ENCODE measurements around the gene EHD3. TPM values are rescaled to one million over a fixed set of nuclear protein-coding genes. Genes with fewer than 3 reads are reported as not detected.
"Not testable (repeated sequence)": the region's sequence is repeated elsewhere in the genome, so short reads cannot be mapped to it uniquely, and the experiment has no call there.

EHD3 gene
- total RNA-seq, 2 donors from 2014 or later, result 0.84 to 0.95 TPM

- H3K36me3 Mint-ChIP-seq (ENCODE audit: insufficient read depth in 2 of 2), result no peaks in the 10 kb centered on the region
- no peak for ATAC-seq (replicated peaks in 1 of 2)
- no peaks in the 10 kb centered on the region for H3K4me1 Mint-ChIP-seq (ENCODE audit: low read depth)
- no peak for DNase-seq
- no peaks in the 10 kb centered on the region for H3K27me3 Mint-ChIP-seq (ENCODE audit: low read depth)
- H3K4me3 Mint-ChIP-seq, result no peak overlapping the region
- no peak overlapping the region for H3K27ac Mint-ChIP-seq
- no peaks in the 10 kb centered on the region for H3K9me3 Mint-ChIP-seq
These were observed 48.7 kb downstream of the EHD3 start for GRCh38 chr2:31282634-31283033.

GRCh38 chr2:31283193-31283919 is 49.4 kb downstream of the EHD3 start:
- DNase-seq (peak in 1 of 2 donors; percentile 2), ATAC-seq (replicated peaks in 1 of 2) (peak in 1 of 2 donors; percentile 60)
- not testable (repeated sequence) for H3K4me3 Mint-ChIP-seq; H3K4me1 Mint-ChIP-seq (ENCODE audit: low read depth); H3K36me3 Mint-ChIP-seq (ENCODE audit: insufficient read depth in 2 of 2); H3K27ac Mint-ChIP-seq; H3K9me3 Mint-ChIP-seq; H3K27me3 Mint-ChIP-seq (ENCODE audit: low read depth)

DNA sequence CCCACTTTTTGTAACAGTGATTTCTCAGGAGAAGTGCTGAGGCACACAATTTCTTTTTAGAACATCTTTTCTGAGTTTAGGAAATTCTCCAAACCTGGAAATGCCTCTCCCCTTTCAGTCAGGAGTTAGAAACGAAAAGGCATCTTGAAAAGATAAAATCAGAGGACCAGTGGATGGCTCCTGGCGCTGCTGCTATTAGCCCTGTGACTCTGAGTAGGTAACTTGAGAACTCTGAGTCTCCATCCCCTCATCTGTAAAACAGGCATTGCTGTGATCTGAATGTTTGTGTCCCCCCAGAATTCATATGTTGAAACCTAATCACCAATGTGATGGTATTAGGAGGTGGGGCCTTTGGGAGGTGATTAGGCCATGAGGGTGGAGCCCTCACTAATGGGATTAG is 50.2 kb downstream of the EHD3 start:
- Mint-ChIP-seq H3K36me3 (ENCODE audit: insufficient read depth in 2 of 2) (no peaks in the 10 kb centered on the region), H3K27ac (no peak overlapping the region), H3K9me3 (no peaks in the 10 kb centered on the region), H3K4me3 (no peak overlapping the region), H3K4me1 (ENCODE audit: low read depth) (no peaks in the 10 kb centered on the region), H3K27me3 (ENCODE audit: low read depth) (no peaks in the 10 kb centered on the region)
- DNase-seq, result no peak
- no peak for ATAC-seq (replicated peaks in 1 of 2)

DNA sequence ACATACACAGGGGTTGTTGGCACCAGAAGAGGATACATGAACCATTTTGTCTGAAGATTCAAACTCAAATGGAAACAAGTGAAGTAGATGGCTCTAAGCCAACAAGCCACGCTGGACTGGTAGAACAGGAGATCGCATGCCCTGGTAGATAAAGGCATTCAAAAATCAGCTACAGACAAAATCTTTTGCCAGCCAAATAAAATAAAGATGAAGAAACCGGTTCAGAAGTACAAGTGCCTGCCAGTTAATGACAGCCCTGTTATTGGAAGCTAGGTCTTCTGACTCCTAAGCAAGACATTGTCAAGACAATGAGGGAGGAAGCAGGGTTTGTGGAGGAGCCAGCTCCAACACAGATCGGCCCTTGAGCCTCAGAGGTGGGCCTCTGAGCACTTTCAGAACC is 52.3 kb downstream of the EHD3 start:
- H3K27me3 Mint-ChIP-seq (ENCODE audit: low read depth), result no peaks in the 10 kb centered on the region
- no peaks in the 10 kb centered on the region for H3K4me1 Mint-ChIP-seq (ENCODE audit: low read depth)
- no peak overlapping the region for H3K27ac Mint-ChIP-seq
- ATAC-seq (replicated peaks in 1 of 2), result no peak
- no peaks in the 10 kb centered on the region for H3K36me3 Mint-ChIP-seq (ENCODE audit: insufficient read depth in 2 of 2)
- no peak for DNase-seq
- no peak overlapping the region for H3K4me3 Mint-ChIP-seq
- H3K9me3 Mint-ChIP-seq, result no peaks in the 10 kb centered on the region

DNA sequence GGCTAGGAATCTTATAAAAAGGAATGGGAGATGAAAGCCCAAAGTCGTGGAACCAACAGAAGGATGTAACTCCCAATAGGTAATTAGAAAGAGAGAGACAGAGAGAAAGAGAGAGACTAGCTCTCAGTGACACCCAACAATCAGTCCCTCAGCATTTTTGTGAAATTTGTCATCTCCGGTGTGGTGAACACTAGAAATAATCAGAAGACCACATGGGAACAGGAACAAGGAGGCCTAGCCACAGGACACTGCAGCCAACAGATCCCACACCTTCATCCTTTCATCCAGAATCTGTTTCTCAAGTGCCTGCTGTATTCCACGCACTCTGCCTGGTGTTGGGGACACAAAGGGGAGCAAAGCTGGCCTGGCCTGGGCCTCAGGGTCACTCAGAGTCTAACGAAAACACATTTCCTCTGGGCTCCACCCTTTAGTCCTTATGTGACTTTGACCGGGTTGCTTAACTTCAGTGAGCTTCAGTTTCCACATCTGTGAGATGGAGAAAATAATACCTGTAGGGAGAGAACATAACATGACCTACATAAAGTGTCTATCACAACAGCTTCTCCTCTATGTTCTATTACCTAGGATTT is 53.1 kb downstream of the EHD3 start:
- ATAC-seq (replicated peaks in 1 of 2) (no peak), DNase-seq (no peak)
- no peak overlapping the region for H3K27ac Mint-ChIP-seq
- no peaks in the 10 kb centered on the region for H3K9me3 Mint-ChIP-seq
- H3K4me3 Mint-ChIP-seq, result no peak overlapping the region
- H3K36me3 Mint-ChIP-seq (ENCODE audit: insufficient read depth in 2 of 2), result no peaks in the 10 kb centered on the region
- H3K4me1 Mint-ChIP-seq (ENCODE audit: low read depth), result no peaks in the 10 kb centered on the region
- H3K27me3 Mint-ChIP-seq (ENCODE audit: low read depth), result no peaks in the 10 kb centered on the region

DNA sequence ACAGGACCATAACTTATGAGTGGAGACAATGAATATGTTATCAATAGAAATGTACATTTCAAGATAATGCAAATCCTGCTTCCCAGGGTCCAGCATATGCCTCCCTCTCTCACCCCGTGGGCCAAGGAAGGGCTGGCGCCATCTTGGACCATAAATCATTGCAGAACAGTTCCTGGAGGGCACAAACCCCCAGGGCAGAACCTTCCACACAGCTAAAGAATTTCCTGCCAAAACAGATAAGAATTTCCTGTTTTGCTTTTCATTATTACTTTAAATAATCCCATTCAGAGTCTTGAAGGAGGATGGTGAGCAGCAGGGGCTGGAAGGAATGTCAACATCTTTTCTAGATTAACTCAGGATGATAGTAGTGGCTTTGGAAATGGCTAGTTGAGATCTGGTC is 53.7 kb downstream of the EHD3 start:
- no peak overlapping the region for H3K4me3 Mint-ChIP-seq
- no peaks in the 10 kb centered on the region for H3K36me3 Mint-ChIP-seq (ENCODE audit: insufficient read depth in 2 of 2)
- H3K27ac Mint-ChIP-seq, result no peak overlapping the region
- no peaks in the 10 kb centered on the region for H3K4me1 Mint-ChIP-seq (ENCODE audit: low read depth)
- H3K27me3 Mint-ChIP-seq (ENCODE audit: low read depth), result no peaks in the 10 kb centered on the region
- peaks cover 0 to 3% of the 10 kb centered on the region in 2 donors for H3K9me3 Mint-ChIP-seq
- DNase-seq (no peak), ATAC-seq (replicated peaks in 1 of 2) (no peak)

GRCh38 chr2:31294196-31294595 is 60.2 kb downstream of the EHD3 start:
- Mint-ChIP-seq H3K4me3 (no peak overlapping the region), H3K36me3 (ENCODE audit: insufficient read depth in 2 of 2) (no peaks in the 10 kb centered on the region), H3K27me3 (ENCODE audit: low read depth) (peaks cover 6% of the 10 kb centered on the region), H3K9me3 (peaks cover 0 to 3% of the 10 kb centered on the region in 2 donors), H3K4me1 (ENCODE audit: low read depth) (no peaks in the 10 kb centered on the region), H3K27ac (no peak overlapping the region)
- no peak for DNase-seq
- ATAC-seq (replicated peaks in 1 of 2), result no peak

DNA sequence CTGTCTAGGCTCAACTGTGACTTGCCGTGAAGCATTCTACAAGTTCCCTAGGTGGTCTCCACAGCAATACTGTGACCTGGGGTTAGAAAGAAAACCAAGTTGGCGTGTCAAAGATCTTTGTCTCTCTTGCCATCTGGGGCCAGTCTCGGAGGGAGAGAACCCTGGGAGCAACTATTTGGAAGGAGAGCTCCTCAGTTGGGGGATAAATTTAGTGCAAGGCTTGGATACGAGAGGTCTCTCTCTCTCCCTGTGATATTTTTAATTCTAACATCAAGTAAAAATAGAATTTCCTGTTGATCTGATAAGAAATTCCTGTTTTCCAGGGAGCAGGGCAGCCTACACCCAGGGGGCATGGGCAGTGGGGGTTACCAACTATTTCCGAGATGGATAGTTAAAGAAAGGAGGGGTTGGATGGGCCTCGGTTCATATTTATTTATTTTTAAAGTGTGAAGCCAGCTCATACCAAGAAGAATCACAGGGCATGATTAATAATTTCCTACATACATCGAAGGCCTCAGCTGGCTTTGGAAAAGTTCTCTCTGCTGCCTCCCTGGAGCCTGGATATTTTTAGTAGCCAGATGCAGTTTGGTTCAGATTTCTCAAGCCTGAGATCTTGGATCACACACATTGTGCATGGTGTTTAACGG is 62.8 kb downstream of the EHD3 start:
- Mint-ChIP-seq H3K27ac (no peak overlapping the region), H3K9me3 (peaks cover 0 to 3% of the 10 kb centered on the region in 2 donors), H3K4me3 (no peak overlapping the region), H3K36me3 (ENCODE audit: insufficient read depth in 2 of 2) (no peaks in the 10 kb centered on the region), H3K4me1 (ENCODE audit: low read depth) (no peaks in the 10 kb centered on the region), H3K27me3 (ENCODE audit: low read depth) (peaks cover 6% of the 10 kb centered on the region)
- DNase-seq, result no peak
- no peak for ATAC-seq (replicated peaks in 1 of 2)

- ATAC-seq (replicated peaks in 1 of 2), result peak; percentile 95 to 98
- no peak overlapping the region for H3K27ac Mint-ChIP-seq
- peak; percentile 6 to 9 for DNase-seq
- H3K4me3 Mint-ChIP-seq, result no peak overlapping the region
- H3K4me1 Mint-ChIP-seq (ENCODE audit: low read depth), result no peaks in the 10 kb centered on the region
- H3K36me3 Mint-ChIP-seq (ENCODE audit: insufficient read depth in 2 of 2), result no peaks in the 10 kb centered on the region
- H3K27me3 Mint-ChIP-seq (ENCODE audit: low read depth), result peaks cover 6% of the 10 kb centered on the region
- no peaks in the 10 kb centered on the region for H3K9me3 Mint-ChIP-seq
These were observed 63.8 kb downstream of the EHD3 start for GRCh38 chr2:31297751-31298150.

DNA sequence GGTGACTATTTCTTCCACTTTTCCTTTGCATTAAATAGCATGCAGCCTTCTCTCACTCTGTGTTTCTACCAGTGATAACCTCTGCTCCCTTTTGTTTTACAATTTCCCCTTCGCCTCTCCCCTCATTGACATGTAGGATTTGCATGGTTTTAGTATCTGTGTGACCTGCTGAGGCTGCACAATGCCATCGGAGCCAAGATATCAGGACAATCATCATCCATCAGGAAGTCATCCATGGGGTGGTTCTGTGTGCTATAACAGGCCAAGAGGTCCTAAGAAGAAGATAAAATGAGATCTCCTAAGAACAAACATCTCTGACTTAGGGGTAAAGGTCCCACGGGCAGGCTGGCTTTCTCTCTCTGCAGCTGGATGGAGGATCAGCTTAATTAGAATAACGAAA is 65.6 kb downstream of the EHD3 start:
- no peaks in the 10 kb centered on the region for H3K36me3 Mint-ChIP-seq (ENCODE audit: insufficient read depth in 2 of 2)
- H3K4me3 Mint-ChIP-seq, result no peak overlapping the region
- no peak for ATAC-seq (replicated peaks in 1 of 2)
- no peak overlapping the region for H3K27ac Mint-ChIP-seq
- H3K4me1 Mint-ChIP-seq (ENCODE audit: low read depth), result no peaks in the 10 kb centered on the region
- H3K9me3 Mint-ChIP-seq, result no peaks in the 10 kb centered on the region
- no peak for DNase-seq
- H3K27me3 Mint-ChIP-seq (ENCODE audit: low read depth), result peaks cover 6% of the 10 kb centered on the region

DNA sequence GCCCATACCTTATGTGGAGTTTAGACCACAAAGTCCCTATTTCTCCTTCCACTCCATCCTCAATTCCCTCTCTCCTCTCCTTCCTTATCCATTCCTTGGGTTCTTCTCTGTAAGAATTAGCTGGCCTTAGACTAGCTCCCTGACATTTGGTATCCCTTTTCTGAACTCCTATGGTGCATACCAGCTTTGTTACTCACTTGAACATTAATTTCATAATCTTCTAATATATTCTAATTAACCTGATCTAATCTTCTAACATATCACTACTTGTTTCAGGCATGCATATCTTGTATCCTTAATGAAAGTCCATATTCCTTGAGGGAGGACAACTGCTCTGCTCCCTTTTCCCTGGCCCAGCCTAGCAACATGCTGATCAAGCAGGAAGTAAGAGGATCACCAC is 66.4 kb downstream of the EHD3 start:
- Mint-ChIP-seq H3K9me3 (no peaks in the 10 kb centered on the region), H3K4me1 (ENCODE audit: low read depth) (no peaks in the 10 kb centered on the region), H3K27me3 (ENCODE audit: low read depth) (peaks cover 6% of the 10 kb centered on the region), H3K4me3 (no peak overlapping the region), H3K27ac (no peak overlapping the region), H3K36me3 (ENCODE audit: insufficient read depth in 2 of 2) (no peaks in the 10 kb centered on the region)
- no peak for DNase-seq
- ATAC-seq (replicated peaks in 1 of 2), result no peak

- no peak overlapping the region for H3K4me3 Mint-ChIP-seq
- no peaks in the 10 kb centered on the region for H3K36me3 Mint-ChIP-seq (ENCODE audit: insufficient read depth in 2 of 2)
- no peak overlapping the region for H3K27ac Mint-ChIP-seq
- DNase-seq (no peak), ATAC-seq (replicated peaks in 1 of 2) (no peak)
- no peaks in the 10 kb centered on the region for H3K27me3 Mint-ChIP-seq (ENCODE audit: low read depth)
- no peaks in the 10 kb centered on the region for H3K9me3 Mint-ChIP-seq
- no peaks in the 10 kb centered on the region for H3K4me1 Mint-ChIP-seq (ENCODE audit: low read depth)
These were observed 69.1 kb downstream of the EHD3 start for GRCh38 chr2:31302940-31303563.

GRCh38 chr2:31304816-31305215 is 70.9 kb downstream of the EHD3 start:
- peaks cover 2 to 4% of the 10 kb centered on the region in 2 donors for H3K9me3 Mint-ChIP-seq
- H3K27me3 Mint-ChIP-seq (ENCODE audit: low read depth), result no peaks in the 10 kb centered on the region
- no peak overlapping the region for H3K27ac Mint-ChIP-seq
- H3K4me3 Mint-ChIP-seq, result no peak overlapping the region
- ATAC-seq (replicated peaks in 1 of 2) (no peak), DNase-seq (no peak)
- no peaks in the 10 kb centered on the region for H3K4me1 Mint-ChIP-seq (ENCODE audit: low read depth)
- peaks cover 0 to 1% of the 10 kb centered on the region in 2 donors for H3K36me3 Mint-ChIP-seq (ENCODE audit: insufficient read depth in 2 of 2)

All from activated T-cell treated with anti-CD3 and anti-CD28 coated beads, Interleukin-2, amount 50 U/mL, for 72 hours (primary cell).